ENCODE results near the gene C2orf76.

The C2orf76 gene

GRCh38 chr2:119338826-119339561 is 27.6 kb downstream of the C2orf76 start:
- Histone ChIP-seq H3K4me3 (ENCODE audit: low read length, poor library complexity, severe bottlenecking) (peak overlapping the region; percentile 63), H3K79me2 (ENCODE audit: insufficient read depth, low read length) (no peaks in the 10 kb centered on the region)

GRCh38 chr2:119338272-119338671 is 28.4 kb downstream of the C2orf76 start:
- Histone ChIP-seq H3F3A (ENCODE audit: low read depth) (peaks cover 2% of the 10 kb centered on the region; the same call in 1 of the 2 replicates), H3K9me3 (ENCODE audit: insufficient read depth, low read depth, low read length) (no peaks in the 10 kb centered on the region), H3K4me2 (ENCODE audit: low read depth, low read length, poor library complexity, severe bottlenecking) (peak overlapping the region; percentile 74), H3K79me2 (ENCODE audit: insufficient read depth, low read length) (no peaks in the 10 kb centered on the region), H3K9me2 (replicated peaks; ENCODE audit: low read depth, low read length) (no peaks in the 10 kb centered on the region), H4K20me1 (ENCODE audit: insufficient read depth, low read length, poor library complexity, severe bottlenecking) (no peaks in the 10 kb centered on the region), H3K4me1 (ENCODE audit: insufficient read depth, low read length, poor library complexity, severe bottlenecking) (peaks cover 27% of the 10 kb centered on the region), H2AFZ (ENCODE audit: low read length) (no peak overlapping the region), H3K4me3 (ENCODE audit: low read length, poor library complexity, severe bottlenecking) (no peak overlapping the region), H3K9ac (ENCODE audit: low read depth, low read length, poor library complexity, severe bottlenecking) (peak overlapping the region; percentile 44), H3K27me3 (ENCODE audit: insufficient read depth, low read length, poor library complexity, severe bottlenecking) (no peaks in the 10 kb centered on the region), H3K36me3 (ENCODE audit: insufficient read depth, low read length) (no peaks in the 10 kb centered on the region)
- TF ChIP-seq EZH2phosphoT487 (IDR thresholded peaks at IDR 0.05; ENCODE audit: borderline replicate concordance) (no peak), CTCF (conservative IDR thresholded peaks at IDR 0.05; ENCODE audit: low read length) (no peak)

More at GRCh38 chr2:119338826-119339561, 27.6 kb downstream of the C2orf76 start:
- H3K36me3 ChIP-seq (ENCODE audit: insufficient read depth, low read length), result no peaks in the 10 kb centered on the region
- peaks cover 2% of the 10 kb centered on the region; the same call in 1 of the 2 replicates for H3F3A ChIP-seq (ENCODE audit: low read depth)
- peak overlapping the region; percentile 44 for H3K9ac ChIP-seq (ENCODE audit: low read depth, low read length, poor library complexity, severe bottlenecking)
- no peaks in the 10 kb centered on the region for H3K9me2 ChIP-seq (replicated peaks; ENCODE audit: low read depth, low read length)
- TF ChIP-seq EZH2phosphoT487 (IDR thresholded peaks at IDR 0.05; ENCODE audit: borderline replicate concordance), result no peak
- no peak for TF ChIP-seq CTCF (conservative IDR thresholded peaks at IDR 0.05; ENCODE audit: low read length)
- H3K27me3 ChIP-seq (ENCODE audit: insufficient read depth, low read length, poor library complexity, severe bottlenecking), result no peaks in the 10 kb centered on the region
- H3K4me1 ChIP-seq (ENCODE audit: insufficient read depth, low read length, poor library complexity, severe bottlenecking), result peaks cover 27% of the 10 kb centered on the region
- peak overlapping the region; percentile 75 for H2AFZ ChIP-seq (ENCODE audit: low read length)
- H3K9me3 ChIP-seq (ENCODE audit: insufficient read depth, low read depth, low read length), result no peaks in the 10 kb centered on the region
- peak overlapping the region; percentile 74 for H3K4me2 ChIP-seq (ENCODE audit: low read depth, low read length, poor library complexity, severe bottlenecking)
- no peaks in the 10 kb centered on the region for H4K20me1 ChIP-seq (ENCODE audit: insufficient read depth, low read length, poor library complexity, severe bottlenecking)

GRCh38 chr2:119337749-119338148 is 28.9 kb downstream of the C2orf76 start:
- H3K9ac ChIP-seq (ENCODE audit: low read depth, low read length, poor library complexity, severe bottlenecking), result peak overlapping the region; percentile 44
- no peaks in the 10 kb centered on the region for H3K27me3 ChIP-seq (ENCODE audit: insufficient read depth, low read length, poor library complexity, severe bottlenecking)
- no peak overlapping the region for H2AFZ ChIP-seq (ENCODE audit: low read length)
- H3K79me2 ChIP-seq (ENCODE audit: insufficient read depth, low read length), result no peaks in the 10 kb centered on the region
- no peak overlapping the region for H3K4me3 ChIP-seq (ENCODE audit: low read length, poor library complexity, severe bottlenecking)
- peaks cover 2% of the 10 kb centered on the region; the same call in 1 of the 2 replicates for H3F3A ChIP-seq (ENCODE audit: low read depth)
- H3K36me3 ChIP-seq (ENCODE audit: insufficient read depth, low read length), result no peaks in the 10 kb centered on the region
- H3K4me1 ChIP-seq (ENCODE audit: insufficient read depth, low read length, poor library complexity, severe bottlenecking), result peaks cover 27% of the 10 kb centered on the region
- H3K9me2 ChIP-seq (replicated peaks; ENCODE audit: low read depth, low read length), result no peaks in the 10 kb centered on the region
- no peaks in the 10 kb centered on the region for H4K20me1 ChIP-seq (ENCODE audit: insufficient read depth, low read length, poor library complexity, severe bottlenecking)
- no peak overlapping the region for H3K4me2 ChIP-seq (ENCODE audit: low read depth, low read length, poor library complexity, severe bottlenecking)
- H3K9me3 ChIP-seq (ENCODE audit: insufficient read depth, low read depth, low read length), result no peaks in the 10 kb centered on the region
- no peak for TF ChIP-seq CTCF (conservative IDR thresholded peaks at IDR 0.05; ENCODE audit: low read length)
- no peak for TF ChIP-seq EZH2phosphoT487 (IDR thresholded peaks at IDR 0.05; ENCODE audit: borderline replicate concordance)
